H1 (cell line): ENCODE results near the gene SLC6A6. TPM values are rescaled to one million over a fixed set of nuclear protein-coding genes. Genes with fewer than 3 reads are reported as not detected.

Source experiments
- BACH1 ChIP-seq: IDR thresholded peaks from 2 replicates; pipeline ENCODE4 v1.6.1; 2012; ENCODE audit warnings: low read length, improper control_type of control experiment
- BCL11A ChIP-seq, 2 experiments: IDR thresholded peaks; one replicate each; pipeline ENCODE4 v1.6.1; 2011; ENCODE audit warnings: low read depth in 2 of 2, low read length in 2 of 2, mild to moderate bottlenecking in 2 of 2
- CBX8 ChIP-seq: fragments of 300-800, 300-1000 bp; sonication (generic); IDR thresholded peaks from 2 replicates; pipeline ENCODE4 v1.7.1; 2016; ENCODE audit warnings: low read depth, low read length, borderline replicate concordance
- HDAC2 ChIP-seq, 2 experiments: fragments of 300-600 bp in 1 of 2; sonication (generic) in 1 of 2; IDR thresholded peaks; 2 replicates each; pipeline ENCODE4 v1.6.1; 2011 to 2012; ENCODE audit warnings: low read depth in 2 of 2, low read length in 2 of 2, mild to moderate bottlenecking in 2 of 2, moderate library complexity in 2 of 2, borderline replicate concordance in 1 of 2, inconsistent platforms in 1 of 2
- KDM4A ChIP-seq: IDR thresholded peaks from one replicate; pipeline ENCODE4 v1.7.1; 2012; ENCODE audit warnings: low read depth, mild to moderate bottlenecking, moderate library complexity, low read length, inconsistent platforms; ENCODE audit not compliant: severe bottlenecking
- polyA plus RNA-seq, 7 experiments: library from polyadenylated mRNA; depleted of rRNA in 3 of 7; stranded (reverse) in 5 of 7; unstranded in 2 of 7; fragments of >200 nt in 5 of 7; fragments of 200-250 nt in 2 of 7; gene quantifications; 1 replicate in 5 of 7; 2 replicates in 1 of 7; 4 replicates in 1 of 7; pipeline versions ENCODE4 v1.2.1 to v1.2.3, GENCODE V29; 2011 to 2013; ENCODE audit warnings: missing spikeins in 2 of 7, mixed read lengths in 2 of 7
- total RNA-seq: library from RNA; stranded (reverse); fragmentation: NEBNext Ultra II Directional; extraction: Animal tissue kit (Norgen Biotek cat#: 25700); gene quantifications from 2 replicates; pipeline ENCODE4 v1.2.1, GENCODE V29; 2021
- TF ChIP-seq, protein P1 (sequence below): fragments of 300-600 bp; sonication (generic); IDR thresholded peaks from 2 replicates; pipeline ENCODE4 v1.7.1; 2012; ENCODE audit warnings: low read length, moderate library complexity, mild to moderate bottlenecking, inconsistent platforms; ENCODE audit not compliant: insufficient replicate concordance

SLC6A6 gene
- total and polyA plus RNA-seq, 2 of the 8 experiments (the other 6 are each of a cell fraction or from before 2014, with no cell fraction given): 66.2 to 144 TPM

DNA sequence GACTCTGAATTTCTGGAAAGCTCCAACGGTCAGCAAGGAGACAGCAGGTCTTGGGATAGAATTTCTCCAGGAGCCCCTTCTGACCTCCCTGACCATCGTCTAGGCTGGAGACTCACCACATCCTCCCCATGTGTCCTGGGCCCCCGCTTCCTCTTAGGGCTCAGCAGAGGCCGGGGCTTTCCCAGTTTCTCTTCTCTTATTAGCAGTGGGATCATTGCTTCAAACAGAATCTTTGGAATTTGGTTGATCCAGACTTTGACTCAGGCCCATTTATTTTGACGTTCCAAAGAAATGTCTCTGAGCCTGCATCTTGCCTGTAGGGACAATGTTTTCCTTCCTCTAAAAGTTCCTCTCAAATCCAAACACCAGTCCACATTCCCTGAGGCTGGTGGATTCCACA lies 38.4 kb upstream of the SLC6A6 start (continued):
- TF ChIP-seq CBX8: no peak
- TF ChIP-seq BACH1: no peak
- TF ChIP-seq HDAC2 (IDR thresholded peaks at IDR 0.05; ENCODE audit: borderline replicate concordance in 1 of 2, low read depth in 2 of 2, low read length in 2 of 2): no peak
- TF ChIP-seq KDM4A: no peak
- TF ChIP-seq, protein P1, sequence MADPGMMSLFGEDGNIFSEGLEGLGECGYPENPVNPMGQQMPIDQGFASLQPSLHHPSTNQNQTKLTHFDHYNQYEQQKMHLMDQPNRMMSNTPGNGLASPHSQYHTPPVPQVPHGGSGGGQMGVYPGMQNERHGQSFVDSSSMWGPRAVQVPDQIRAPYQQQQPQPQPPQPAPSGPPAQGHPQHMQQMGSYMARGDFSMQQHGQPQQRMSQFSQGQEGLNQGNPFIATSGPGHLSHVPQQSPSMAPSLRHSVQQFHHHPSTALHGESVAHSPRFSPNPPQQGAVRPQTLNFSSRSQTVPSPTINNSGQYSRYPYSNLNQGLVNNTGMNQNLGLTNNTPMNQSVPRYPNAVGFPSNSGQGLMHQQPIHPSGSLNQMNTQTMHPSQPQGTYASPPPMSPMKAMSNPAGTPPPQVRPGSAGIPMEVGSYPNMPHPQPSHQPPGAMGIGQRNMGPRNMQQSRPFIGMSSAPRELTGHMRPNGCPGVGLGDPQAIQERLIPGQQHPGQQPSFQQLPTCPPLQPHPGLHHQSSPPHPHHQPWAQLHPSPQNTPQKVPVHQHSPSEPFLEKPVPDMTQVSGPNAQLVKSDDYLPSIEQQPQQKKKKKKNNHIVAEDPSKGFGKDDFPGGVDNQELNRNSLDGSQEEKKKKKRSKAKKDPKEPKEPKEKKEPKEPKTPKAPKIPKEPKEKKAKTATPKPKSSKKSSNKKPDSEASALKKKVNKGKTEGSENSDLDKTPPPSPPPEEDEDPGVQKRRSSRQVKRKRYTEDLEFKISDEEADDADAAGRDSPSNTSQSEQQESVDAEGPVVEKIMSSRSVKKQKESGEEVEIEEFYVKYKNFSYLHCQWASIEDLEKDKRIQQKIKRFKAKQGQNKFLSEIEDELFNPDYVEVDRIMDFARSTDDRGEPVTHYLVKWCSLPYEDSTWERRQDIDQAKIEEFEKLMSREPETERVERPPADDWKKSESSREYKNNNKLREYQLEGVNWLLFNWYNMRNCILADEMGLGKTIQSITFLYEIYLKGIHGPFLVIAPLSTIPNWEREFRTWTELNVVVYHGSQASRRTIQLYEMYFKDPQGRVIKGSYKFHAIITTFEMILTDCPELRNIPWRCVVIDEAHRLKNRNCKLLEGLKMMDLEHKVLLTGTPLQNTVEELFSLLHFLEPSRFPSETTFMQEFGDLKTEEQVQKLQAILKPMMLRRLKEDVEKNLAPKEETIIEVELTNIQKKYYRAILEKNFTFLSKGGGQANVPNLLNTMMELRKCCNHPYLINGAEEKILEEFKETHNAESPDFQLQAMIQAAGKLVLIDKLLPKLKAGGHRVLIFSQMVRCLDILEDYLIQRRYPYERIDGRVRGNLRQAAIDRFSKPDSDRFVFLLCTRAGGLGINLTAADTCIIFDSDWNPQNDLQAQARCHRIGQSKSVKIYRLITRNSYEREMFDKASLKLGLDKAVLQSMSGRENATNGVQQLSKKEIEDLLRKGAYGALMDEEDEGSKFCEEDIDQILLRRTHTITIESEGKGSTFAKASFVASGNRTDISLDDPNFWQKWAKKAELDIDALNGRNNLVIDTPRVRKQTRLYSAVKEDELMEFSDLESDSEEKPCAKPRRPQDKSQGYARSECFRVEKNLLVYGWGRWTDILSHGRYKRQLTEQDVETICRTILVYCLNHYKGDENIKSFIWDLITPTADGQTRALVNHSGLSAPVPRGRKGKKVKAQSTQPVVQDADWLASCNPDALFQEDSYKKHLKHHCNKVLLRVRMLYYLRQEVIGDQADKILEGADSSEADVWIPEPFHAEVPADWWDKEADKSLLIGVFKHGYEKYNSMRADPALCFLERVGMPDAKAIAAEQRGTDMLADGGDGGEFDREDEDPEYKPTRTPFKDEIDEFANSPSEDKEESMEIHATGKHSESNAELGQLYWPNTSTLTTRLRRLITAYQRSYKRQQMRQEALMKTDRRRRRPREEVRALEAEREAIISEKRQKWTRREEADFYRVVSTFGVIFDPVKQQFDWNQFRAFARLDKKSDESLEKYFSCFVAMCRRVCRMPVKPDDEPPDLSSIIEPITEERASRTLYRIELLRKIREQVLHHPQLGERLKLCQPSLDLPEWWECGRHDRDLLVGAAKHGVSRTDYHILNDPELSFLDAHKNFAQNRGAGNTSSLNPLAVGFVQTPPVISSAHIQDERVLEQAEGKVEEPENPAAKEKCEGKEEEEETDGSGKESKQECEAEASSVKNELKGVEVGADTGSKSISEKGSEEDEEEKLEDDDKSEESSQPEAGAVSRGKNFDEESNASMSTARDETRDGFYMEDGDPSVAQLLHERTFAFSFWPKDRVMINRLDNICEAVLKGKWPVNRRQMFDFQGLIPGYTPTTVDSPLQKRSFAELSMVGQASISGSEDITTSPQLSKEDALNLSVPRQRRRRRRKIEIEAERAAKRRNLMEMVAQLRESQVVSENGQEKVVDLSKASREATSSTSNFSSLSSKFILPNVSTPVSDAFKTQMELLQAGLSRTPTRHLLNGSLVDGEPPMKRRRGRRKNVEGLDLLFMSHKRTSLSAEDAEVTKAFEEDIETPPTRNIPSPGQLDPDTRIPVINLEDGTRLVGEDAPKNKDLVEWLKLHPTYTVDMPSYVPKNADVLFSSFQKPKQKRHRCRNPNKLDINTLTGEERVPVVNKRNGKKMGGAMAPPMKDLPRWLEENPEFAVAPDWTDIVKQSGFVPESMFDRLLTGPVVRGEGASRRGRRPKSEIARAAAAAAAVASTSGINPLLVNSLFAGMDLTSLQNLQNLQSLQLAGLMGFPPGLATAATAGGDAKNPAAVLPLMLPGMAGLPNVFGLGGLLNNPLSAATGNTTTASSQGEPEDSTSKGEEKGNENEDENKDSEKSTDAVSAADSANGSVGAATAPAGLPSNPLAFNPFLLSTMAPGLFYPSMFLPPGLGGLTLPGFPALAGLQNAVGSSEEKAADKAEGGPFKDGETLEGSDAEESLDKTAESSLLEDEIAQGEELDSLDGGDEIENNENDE: no peak
- no peak for TF ChIP-seq BCL11A (IDR thresholded peaks at IDR 0.05; ENCODE audit: low read depth in 2 of 2, low read length in 2 of 2)
